NCI-H1930 (cell line): ENCODE results near the gene DAZAP1.
"Not testable (repeated sequence)": the region's sequence is repeated elsewhere in the genome, so short reads cannot be mapped to it uniquely, and the experiment has no call there.

Source experiments
- DNase-seq, 2 experiments: peaks; one replicate each; lab custom pipeline; 2025; lab: John Stamatoyannopoulos, UW

The DAZAP1 gene

DNA sequence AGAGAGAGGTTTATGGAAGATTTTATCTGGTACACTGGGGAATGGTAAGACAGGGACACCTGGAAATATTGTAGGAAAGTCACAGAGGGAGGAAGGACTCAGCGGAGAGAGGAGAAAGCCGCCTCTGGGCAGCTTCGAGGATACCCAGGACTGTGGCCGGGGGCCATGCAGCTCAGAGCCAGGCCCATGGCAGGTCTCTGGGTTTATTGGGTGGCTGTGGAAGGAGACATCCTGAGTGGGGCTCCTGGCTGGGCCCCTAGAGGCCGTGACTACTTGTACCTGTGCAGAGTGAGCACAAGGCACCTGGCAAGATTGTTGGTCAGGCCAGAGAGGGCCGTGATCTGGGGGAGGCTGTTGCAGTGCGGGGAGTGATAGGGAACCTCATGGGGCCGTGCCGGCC is 3.4 kb downstream of the DAZAP1 start:
- no peak for DNase-seq

- no peak for DNase-seq
These were observed 4.1 kb downstream of the DAZAP1 start for GRCh38 chr19:1411255-1412191.

DNA sequence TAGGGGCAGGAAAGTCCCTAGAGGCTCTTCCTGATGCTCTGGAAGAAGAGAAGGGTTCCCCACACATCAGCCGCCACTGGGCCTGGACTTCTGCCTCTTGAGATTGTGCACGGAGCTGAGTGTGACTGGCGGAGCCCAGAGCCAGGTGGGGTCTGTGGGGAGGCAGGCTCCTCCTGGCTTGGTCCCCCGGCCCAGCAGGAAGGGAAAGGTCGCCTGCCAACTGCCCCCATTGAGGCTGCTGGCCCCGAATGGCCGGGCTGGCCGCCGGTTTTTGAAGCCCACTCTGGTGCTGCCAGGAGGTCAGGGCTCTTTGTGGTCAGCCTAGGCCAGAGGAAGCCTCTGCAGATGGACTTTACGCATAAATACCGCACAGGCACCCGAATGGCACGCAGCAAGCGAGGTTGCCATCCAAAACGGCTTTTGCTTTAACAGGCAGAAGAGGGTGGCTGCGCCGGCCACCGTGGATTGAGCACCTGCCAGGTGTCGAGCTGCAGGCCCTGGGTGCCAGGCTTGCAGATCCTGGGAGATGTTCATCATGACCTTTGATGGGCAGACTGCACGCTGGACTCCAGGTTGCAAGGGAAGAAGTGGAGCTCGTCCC is 5.0 kb downstream of the DAZAP1 start:
- no peak for DNase-seq

DNA sequence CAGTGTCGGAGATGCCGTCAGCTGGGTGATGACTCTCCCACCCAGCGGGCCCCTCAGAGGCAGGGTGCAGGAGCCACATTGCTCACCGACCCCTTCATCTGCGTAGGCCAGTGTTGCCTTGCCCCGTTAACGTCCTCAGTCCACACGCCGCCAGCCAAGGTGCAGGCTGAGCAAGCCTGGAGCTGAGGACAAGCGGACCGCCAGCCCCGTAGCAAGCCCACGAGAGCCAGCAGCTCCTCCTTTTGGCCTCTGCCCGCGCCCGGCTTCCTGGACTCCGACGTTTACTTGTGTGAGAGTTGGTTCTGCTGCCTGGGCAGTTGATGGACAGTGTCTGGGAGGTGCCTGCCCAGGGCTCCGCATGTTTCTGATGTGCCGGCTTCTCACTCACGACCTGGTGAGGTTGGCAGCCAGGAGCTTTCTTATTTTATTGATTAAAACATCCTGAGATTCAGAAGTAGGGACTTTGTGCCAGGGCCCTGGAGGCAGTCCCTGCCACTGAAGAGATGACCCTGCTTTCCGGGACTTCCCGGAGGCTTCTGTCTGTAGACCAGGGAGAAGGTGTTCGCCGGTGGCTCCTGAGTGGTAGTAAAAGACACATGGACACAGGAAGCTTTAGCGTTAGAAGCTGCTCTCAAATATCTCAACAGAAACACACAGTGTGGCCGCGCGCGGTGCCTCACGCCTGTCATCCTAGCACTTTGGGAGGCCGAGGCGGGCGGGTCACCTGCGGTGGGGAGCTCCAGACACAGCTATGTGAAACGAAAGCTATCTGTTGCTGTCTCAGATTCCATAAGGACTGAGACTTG is 5.8 kb downstream of the DAZAP1 start:
- DNase-seq, result no peak

DNA sequence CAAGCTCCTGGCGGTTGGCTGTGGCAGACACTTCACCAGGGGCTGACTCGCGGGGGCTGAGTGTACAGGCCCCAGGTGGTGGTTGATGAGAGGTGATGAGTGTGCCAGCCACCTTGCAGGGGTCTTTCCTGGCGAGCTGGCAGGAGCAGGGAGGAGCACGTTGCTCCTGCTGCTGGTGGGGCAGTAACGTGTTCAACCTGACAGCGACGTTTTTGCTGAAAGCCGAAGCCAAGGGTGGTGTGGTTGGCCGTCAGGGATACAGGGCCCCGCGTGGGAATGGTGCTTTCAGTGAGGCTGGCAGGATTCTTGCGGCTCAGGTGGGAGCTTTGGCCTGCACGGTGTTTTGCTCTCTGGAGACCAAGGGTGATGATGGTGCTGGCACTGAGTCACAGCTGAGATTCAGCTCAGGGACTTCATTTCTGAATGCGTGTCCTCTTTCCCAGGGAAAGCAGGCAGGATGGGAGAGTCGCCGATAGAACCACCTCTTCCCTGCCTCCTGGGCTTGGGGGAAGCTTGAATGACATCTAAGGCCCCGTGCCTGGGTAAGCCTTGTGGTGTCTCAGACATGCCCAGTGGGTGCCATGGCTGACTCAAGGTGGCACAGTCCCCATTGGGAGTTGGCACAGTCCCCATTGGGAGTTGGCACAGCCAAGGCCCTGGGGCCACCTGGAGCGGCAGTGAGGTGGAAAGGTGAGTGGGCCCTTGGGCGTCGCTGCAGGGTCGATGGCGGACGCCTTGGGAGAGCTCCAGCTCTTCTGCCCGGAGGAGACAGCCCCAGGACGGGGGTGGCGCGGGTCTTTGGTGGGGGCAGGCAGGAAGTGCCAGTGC is 8.8 kb downstream of the DAZAP1 start:
- no peak for DNase-seq

- DNase-seq, result no peak
These were observed 9.8 kb downstream of the DAZAP1 start for GRCh38 chr19:1417145-1417544.

DNA sequence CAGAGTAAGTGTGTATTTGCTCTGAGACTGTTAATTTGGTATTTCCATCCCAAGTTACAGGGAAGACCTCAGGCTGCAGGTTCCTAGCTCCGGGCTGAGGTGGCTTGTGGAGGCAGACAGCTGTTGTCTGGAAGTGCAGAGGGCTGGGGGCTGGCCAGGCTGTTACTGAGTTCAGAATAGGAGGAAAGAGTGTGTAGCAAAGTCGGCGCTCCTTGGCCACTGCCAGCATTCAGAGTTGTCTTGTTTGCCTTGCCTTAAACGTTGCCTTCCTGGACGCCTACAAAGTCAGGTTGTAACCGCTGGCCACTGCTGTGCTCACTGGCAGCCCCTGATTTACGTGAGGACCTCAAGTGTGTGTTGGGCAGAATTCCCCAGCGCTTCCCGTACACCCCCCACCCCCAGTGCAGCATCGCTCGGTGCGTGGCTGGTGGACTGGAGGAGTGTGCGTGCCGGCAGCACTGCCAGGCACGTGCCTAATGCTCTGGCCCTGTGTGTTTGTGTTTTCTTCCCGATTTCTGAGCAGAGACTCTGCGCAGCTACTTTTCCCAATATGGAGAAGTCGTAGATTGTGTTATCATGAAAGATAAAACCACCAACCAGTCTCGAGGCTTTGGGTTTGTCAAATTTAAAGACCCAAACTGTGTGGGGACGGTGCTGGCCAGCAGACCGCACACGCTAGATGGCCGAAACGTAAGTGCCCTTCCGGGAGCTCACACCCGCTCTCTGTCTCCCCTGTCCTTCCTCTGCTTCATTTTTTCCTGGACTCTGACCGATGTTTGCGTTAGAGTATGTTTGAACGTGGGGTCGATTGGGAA is 10.5 kb downstream of the DAZAP1 start:
- no peak for DNase-seq

DNA sequence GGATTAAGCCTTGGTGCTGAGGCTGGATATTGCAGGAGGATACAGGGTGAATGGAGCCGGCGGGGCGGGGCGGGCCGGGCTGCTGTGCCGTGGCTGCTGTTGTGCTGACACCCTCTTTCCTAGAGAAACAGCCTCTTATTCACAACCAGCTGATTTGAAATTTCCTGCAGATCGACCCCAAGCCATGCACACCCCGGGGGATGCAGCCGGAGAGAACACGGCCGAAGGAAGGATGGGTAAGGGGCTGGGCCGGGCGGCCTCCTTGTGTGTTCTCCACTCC is 11.1 kb downstream of the DAZAP1 start:
- no peak for DNase-seq

GRCh38 chr19:1418951-1419738 is 11.8 kb downstream of the DAZAP1 start:
- no peak for DNase-seq

DNA sequence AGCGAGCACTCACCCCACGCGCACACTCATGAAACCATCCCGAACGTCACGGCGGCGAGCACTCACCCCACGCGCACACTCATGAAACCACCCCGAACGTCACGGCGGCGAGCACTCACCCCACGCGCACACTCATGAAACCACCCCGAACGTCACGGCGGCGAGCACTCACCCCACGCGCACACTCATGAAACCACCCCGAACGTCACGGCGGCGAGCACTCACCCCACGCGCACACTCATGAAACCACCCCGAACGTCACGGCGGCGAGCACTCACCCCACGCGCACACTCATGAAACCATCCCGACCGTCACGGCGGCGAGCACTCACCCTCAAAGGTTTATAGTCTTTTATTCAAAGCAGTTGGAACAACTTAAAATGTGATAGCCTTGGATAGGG is 12.7 kb downstream of the DAZAP1 start:
- DNase-seq, result not testable (repeated sequence)

GRCh38 chr19:1420590-1420989 is 13.2 kb downstream of the DAZAP1 start:
- no peak for DNase-seq

DNA sequence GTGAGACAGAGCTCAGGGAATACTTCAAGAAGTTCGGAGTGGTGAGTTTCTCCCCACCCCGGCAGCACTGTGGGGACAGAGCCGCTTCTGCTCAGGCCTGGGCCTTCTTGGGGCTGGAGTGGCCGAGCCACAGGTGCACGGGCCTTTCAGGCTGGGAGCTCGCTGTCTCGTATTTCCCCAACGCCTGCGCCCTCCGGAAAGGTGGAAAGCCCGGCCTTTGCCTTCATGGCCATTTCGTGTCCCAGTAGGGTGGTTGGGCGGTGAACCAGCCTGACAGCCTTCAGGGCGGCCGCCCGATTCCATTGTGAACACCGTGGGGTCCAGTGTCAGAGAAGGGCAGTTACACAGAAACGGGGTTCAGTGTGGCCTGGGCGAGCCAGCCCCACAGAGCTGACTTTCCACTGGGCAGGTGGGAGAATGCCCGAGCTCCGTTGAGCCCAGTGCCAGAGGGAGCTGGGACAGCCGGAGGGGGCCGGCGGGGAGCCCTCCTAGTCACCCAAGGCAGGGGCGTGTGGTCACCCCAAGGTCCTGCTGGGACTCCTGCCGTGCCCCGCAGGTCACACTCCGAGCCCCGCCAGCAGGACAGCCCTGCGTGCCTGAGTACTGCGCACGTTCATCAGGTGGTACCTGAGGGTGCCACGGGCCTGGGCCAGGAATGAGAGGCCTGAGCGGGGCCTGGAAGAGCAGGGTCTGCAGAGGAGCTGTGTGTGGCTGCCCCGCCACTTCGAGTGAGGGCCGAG is 14.0 kb downstream of the DAZAP1 start:
- DNase-seq, result no peak

DNA sequence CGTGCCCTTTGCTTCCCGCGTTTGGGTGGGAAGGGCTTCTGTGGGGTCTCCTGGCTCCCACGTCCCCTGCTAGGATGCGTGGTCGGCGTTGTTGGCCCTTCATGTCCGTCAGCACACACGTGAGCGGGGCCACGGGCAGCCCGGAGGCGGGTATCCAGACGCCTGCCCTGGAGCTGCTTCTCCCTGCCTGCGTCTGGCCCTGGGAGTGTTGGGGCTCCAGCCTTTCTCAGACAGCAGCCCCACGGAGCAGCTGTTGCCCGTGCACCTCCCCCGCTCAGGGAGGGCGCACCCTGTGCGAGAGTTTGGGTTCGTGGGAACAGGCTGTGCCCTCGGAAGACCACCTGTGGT is 14.5 kb downstream of the DAZAP1 start:
- DNase-seq, result no peak

DNA sequence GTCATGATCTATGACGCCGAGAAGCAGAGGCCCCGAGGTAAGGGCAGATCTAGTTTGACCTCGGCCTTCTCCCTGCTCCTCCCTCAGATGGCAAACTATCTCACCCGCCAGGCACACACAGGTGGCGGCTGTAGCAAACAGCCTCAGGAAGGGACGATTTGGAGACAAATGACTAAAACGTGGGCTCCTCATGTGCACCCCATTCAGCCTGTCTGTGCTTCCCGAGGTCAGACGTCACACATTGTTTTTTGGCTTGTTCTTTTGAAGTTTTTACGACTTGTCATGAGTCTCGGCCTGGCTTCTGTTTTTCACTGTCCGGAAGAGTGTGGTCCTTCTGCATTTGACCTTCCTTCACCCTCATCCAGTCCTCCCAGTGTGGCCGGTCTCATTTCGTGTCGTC is 15.0 kb downstream of the DAZAP1 start:
- DNase-seq, result no peak

- no peak for DNase-seq
These were observed 15.6 kb downstream of the DAZAP1 start for GRCh38 chr19:1422943-1423342.

DNA sequence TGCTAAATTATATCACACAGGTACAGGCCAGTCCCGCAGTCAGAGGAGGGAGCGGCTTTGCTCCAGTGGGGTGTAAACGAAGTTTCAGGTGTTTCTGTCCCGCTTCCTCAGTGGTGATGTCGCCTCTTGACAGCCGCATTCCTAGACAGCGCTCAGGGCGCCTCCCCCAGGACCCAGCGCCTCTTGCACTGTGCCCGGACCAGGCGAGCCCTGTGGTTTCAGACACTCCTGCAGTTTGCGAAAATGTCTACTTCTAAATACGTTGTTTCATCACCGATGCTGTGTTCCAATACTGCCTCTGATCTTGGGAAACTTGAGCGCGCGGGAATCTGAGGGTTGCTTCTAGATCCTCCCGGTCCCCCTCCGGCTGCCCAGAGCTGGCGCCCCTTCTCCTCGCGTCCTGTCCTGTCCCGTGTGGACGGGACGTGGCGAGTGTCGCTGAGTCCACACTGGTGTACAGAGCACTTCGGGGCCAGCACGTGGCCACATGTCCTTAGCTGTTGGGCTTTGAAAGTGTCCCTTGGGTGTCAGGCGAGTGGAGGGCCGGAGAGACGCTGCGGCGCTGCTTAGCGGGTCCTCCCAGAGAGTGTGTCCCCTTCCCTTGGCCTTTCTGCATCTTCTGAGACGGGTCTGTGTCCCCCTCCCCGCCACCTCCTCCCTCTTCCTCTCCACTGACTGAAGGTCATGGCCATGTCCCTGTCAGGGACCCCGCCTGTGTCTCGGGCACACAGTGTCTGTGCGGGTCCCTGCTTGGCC is 16.2 kb downstream of the DAZAP1 start:
- DNase-seq, result no peak

- DNase-seq, result no peak
These were observed 17.0 kb downstream of the DAZAP1 start for GRCh38 chr19:1424192-1424955.
